Measurements from ENCODE around the gene KLF3.

The KLF3 gene

DNA sequence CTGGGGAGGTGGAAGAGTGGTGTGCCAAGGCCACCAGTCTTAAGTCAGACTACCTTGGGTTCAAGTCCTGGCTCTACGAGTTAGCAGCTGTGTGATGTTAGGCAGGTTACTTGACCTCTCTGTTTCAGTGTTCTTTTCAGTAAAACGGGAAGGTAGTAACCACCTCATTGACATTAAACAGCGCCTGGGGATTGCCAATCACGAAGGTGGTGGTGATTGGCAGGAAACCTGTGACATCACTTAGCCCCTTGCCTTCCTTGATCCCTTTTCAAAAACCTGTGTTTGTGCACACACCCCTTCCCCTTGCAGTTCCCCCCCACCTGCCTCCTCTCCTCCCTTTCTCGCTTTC is 7.6 kb downstream of the KLF3 start:
- peaks cover 57% of the 10 kb centered on the region for H3K27me3 ChIP-seq (ENCODE audit: control insufficient read depth, low read length)
- no peaks in the 10 kb centered on the region for H3K4me1 ChIP-seq (ENCODE audit: control insufficient read depth, low read length)
- H3K4me3 ChIP-seq (ENCODE audit: low read length), result no peak overlapping the region
- H4K20me1 ChIP-seq (ENCODE audit: control insufficient read depth, insufficient read depth, low read depth, low read length), result no peaks in the 10 kb centered on the region; the same call in 1 of the 2 replicates
- H3K36me3 ChIP-seq (ENCODE audit: control insufficient read depth, low read length), result no peaks in the 10 kb centered on the region
- H3K9me2 ChIP-seq (replicated peaks; ENCODE audit: control insufficient read depth, low read length), result no peaks in the 10 kb centered on the region
- H3K9me3 ChIP-seq (ENCODE audit: control insufficient read depth, insufficient read depth, low read length), result no peaks in the 10 kb centered on the region
- TF ChIP-seq, protein P1, sequence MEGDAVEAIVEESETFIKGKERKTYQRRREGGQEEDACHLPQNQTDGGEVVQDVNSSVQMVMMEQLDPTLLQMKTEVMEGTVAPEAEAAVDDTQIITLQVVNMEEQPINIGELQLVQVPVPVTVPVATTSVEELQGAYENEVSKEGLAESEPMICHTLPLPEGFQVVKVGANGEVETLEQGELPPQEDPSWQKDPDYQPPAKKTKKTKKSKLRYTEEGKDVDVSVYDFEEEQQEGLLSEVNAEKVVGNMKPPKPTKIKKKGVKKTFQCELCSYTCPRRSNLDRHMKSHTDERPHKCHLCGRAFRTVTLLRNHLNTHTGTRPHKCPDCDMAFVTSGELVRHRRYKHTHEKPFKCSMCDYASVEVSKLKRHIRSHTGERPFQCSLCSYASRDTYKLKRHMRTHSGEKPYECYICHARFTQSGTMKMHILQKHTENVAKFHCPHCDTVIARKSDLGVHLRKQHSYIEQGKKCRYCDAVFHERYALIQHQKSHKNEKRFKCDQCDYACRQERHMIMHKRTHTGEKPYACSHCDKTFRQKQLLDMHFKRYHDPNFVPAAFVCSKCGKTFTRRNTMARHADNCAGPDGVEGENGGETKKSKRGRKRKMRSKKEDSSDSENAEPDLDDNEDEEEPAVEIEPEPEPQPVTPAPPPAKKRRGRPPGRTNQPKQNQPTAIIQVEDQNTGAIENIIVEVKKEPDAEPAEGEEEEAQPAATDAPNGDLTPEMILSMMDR (IDR thresholded peaks at IDR 0.05; ENCODE audit: low read depth, low read length, poor library complexity, severe bottlenecking), result no peak
- no peak for TF ChIP-seq EZH2phosphoT487 (IDR thresholded peaks at IDR 0.05; ENCODE audit: borderline replicate concordance, low read length)
- H3K79me2 ChIP-seq (ENCODE audit: control insufficient read depth, low read length), result no peaks in the 10 kb centered on the region
- H3F3A ChIP-seq (ENCODE audit: control insufficient read depth, insufficient read depth), result no peaks in the 10 kb centered on the region
- H3K27ac ChIP-seq (ENCODE audit: low read depth, low read length), result no peak overlapping the region
- no peak overlapping the region for H3K4me2 ChIP-seq (ENCODE audit: low read length)

GRCh38 chr4:38672074-38672396 is 8.0 kb downstream of the KLF3 start:
- H3K27me3 ChIP-seq (ENCODE audit: control insufficient read depth, low read length), result peaks cover 53% of the 10 kb centered on the region
- H3K36me3 ChIP-seq (ENCODE audit: control insufficient read depth, low read length), result no peaks in the 10 kb centered on the region
- no peaks in the 10 kb centered on the region for H3K4me1 ChIP-seq (ENCODE audit: control insufficient read depth, low read length)
- no peaks in the 10 kb centered on the region for H3K9me3 ChIP-seq (ENCODE audit: control insufficient read depth, insufficient read depth, low read length)
- H3K27ac ChIP-seq (ENCODE audit: low read depth, low read length), result no peak overlapping the region
- TF ChIP-seq EZH2phosphoT487 (IDR thresholded peaks at IDR 0.05; ENCODE audit: borderline replicate concordance, low read length), result no peak
- TF ChIP-seq, protein P1 (IDR thresholded peaks at IDR 0.05; ENCODE audit: low read depth, low read length, poor library complexity, severe bottlenecking), result no peak
- H3K79me2 ChIP-seq (ENCODE audit: control insufficient read depth, low read length), result no peaks in the 10 kb centered on the region
- no peak overlapping the region for H3K4me3 ChIP-seq (ENCODE audit: low read length)
- H3K9me2 ChIP-seq (replicated peaks; ENCODE audit: control insufficient read depth, low read length), result no peaks in the 10 kb centered on the region
- no peak overlapping the region for H3K4me2 ChIP-seq (ENCODE audit: low read length)
- no peaks in the 10 kb centered on the region; the same call in 1 of the 2 replicates for H4K20me1 ChIP-seq (ENCODE audit: control insufficient read depth, insufficient read depth, low read depth, low read length)
- H3F3A ChIP-seq (ENCODE audit: control insufficient read depth, insufficient read depth), result no peaks in the 10 kb centered on the region

DNA sequence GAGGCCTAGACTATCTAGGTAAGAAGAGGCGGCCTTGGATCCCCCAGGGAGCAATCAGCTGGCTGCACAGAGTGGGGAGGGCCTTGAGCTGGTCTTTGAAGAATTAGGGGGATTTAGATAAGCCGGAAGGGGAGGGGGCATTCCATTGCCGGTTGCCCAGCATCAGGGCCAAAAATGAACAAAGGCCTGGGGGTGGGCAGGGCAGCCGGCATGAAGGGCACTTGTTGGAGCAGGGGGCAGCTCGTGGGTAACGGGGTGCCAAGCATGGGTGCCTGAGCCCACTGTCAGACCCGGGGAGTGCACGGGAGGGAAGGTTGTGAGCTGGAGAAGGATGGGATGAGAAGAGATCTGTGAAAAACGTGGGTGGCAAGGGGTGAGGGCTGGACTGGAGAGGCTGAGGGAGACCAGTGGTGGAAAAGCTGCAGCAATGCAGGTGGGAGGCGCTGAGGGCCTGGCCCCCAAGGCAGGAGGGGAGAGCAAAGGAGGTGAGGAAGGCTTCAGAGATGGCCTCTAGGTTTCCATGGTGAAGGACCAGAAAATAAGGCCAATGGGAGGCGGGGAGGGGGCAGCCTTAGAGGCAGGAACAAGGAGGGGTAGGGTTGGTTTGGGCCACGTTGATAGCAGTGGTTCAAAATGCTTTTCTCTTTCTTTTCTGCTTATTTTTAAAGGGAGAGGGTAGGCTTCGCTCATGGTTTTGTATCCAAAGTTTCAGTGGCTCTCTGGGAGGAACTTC is 8.6 kb downstream of the KLF3 start:
- no peaks in the 10 kb centered on the region for H3K9me3 ChIP-seq (ENCODE audit: control insufficient read depth, insufficient read depth, low read length)
- no peak overlapping the region for H3K27ac ChIP-seq (ENCODE audit: low read depth, low read length)
- H4K20me1 ChIP-seq (ENCODE audit: control insufficient read depth, insufficient read depth, low read depth, low read length), result no peaks in the 10 kb centered on the region; the same call in 1 of the 2 replicates
- H3K4me1 ChIP-seq (ENCODE audit: control insufficient read depth, low read length), result no peaks in the 10 kb centered on the region
- H3F3A ChIP-seq (ENCODE audit: control insufficient read depth, insufficient read depth), result no peaks in the 10 kb centered on the region
- H3K36me3 ChIP-seq (ENCODE audit: control insufficient read depth, low read length), result no peaks in the 10 kb centered on the region
- no peak overlapping the region for H3K4me2 ChIP-seq (ENCODE audit: low read length)
- H3K27me3 ChIP-seq (ENCODE audit: control insufficient read depth, low read length), result peaks cover 51% of the 10 kb centered on the region
- H3K79me2 ChIP-seq (ENCODE audit: control insufficient read depth, low read length), result no peaks in the 10 kb centered on the region
- TF ChIP-seq EZH2phosphoT487 (IDR thresholded peaks at IDR 0.05; ENCODE audit: borderline replicate concordance, low read length), result no peak
- TF ChIP-seq, protein P1 (IDR thresholded peaks at IDR 0.05; ENCODE audit: low read depth, low read length, poor library complexity, severe bottlenecking), result no peak
- no peaks in the 10 kb centered on the region for H3K9me2 ChIP-seq (replicated peaks; ENCODE audit: control insufficient read depth, low read length)
- H3K4me3 ChIP-seq (ENCODE audit: low read length), result no peak overlapping the region
